IPS-18a (cell line): ENCODE measurements around the gene RHOBTB1.
A peak's percentile ranks its signal among the peaks of the same experiment; 100 is the strongest.

Experiments
- H3K27ac ChIP-seq: one replicate; pipeline ENCODE4 v1.5.1; 2013; ENCODE audit warnings: low read length
- H3K27me3 ChIP-seq: one replicate; pipeline ENCODE4 v1.6.1; 2013; ENCODE audit warnings: mild to moderate bottlenecking, low read length; ENCODE audit not compliant: control insufficient read depth, insufficient read depth
- H3K36me3 ChIP-seq: one replicate; pipeline ENCODE4 v1.6.1; 2013; ENCODE audit warnings: low read depth, low read length; ENCODE audit not compliant: control insufficient read depth
- H3K4me1 ChIP-seq: one replicate; pipeline ENCODE4 v1.6.1; 2013; ENCODE audit warnings: low read depth, low read length; ENCODE audit not compliant: control insufficient read depth
- H3K4me3 ChIP-seq: one replicate; pipeline ENCODE4 v1.5.1; 2013; ENCODE audit warnings: low read length
- H3K9ac ChIP-seq: one replicate; pipeline ENCODE4 v1.6.1; 2013; ENCODE audit warnings: mild to moderate bottlenecking, low read length, moderate library complexity
- H3K9me3 ChIP-seq: one replicate; pipeline ENCODE4 v1.6.1; 2013; ENCODE audit warnings: low read depth, low read length; ENCODE audit not compliant: control insufficient read depth

RHOBTB1 gene

GRCh38 chr10:60944058-60944909 lies at the start of gene RHOBTB1:
TSS of gene RHOBTB1 (minus strand) at chr10:60944185. CDS start at chr10:60911542, 32,643 bp downstream.
- Histone ChIP-seq H3K4me1 (peaks cover 10% of the 10 kb centered on the region), H3K27me3 (peaks cover 16% of the 10 kb centered on the region), H3K27ac (peak within 1 kb of the TSS; percentile 83), H3K36me3 (no peaks in the 10 kb centered on the region), H3K9me3 (no peaks in the 10 kb centered on the region), H3K9ac (peak within 1 kb of the TSS; percentile 95), H3K4me3 (peak within 1 kb of the TSS; percentile 77)

DNA sequence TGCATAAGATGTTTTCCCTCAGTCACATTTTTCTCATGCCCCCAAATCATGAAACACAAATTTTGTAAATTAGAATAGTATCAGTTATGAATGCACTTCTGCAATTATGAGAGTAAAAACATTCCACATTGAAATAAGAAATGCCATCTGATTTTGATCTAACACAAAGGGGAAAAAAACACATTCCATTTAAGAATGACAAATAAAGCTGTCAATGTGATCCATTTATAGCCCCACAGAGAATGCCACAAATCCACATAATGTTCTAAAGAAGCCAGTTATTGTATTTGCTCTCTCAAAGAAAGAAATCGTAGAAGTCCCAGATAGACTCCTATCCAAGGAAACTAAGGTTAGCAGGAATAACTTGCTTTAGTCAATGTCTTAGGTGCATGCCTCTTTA lies 48.7 kb upstream of the RHOBTB1 start:
- Histone ChIP-seq H3K9me3 (no peaks in the 10 kb centered on the region), H3K27me3 (no peaks in the 10 kb centered on the region), H3K36me3 (no peaks in the 10 kb centered on the region), H3K4me3 (no peak overlapping the region), H3K9ac (no peak overlapping the region), H3K27ac (no peak overlapping the region), H3K4me1 (no peaks in the 10 kb centered on the region)

GRCh38 chr10:60990663-60991062 lies 46.7 kb upstream of the RHOBTB1 start:
- Histone ChIP-seq H3K9me3 (no peaks in the 10 kb centered on the region), H3K27me3 (no peaks in the 10 kb centered on the region), H3K36me3 (no peaks in the 10 kb centered on the region), H3K4me1 (no peaks in the 10 kb centered on the region), H3K4me3 (no peak overlapping the region), H3K27ac (no peak overlapping the region), H3K9ac (no peak overlapping the region)

DNA sequence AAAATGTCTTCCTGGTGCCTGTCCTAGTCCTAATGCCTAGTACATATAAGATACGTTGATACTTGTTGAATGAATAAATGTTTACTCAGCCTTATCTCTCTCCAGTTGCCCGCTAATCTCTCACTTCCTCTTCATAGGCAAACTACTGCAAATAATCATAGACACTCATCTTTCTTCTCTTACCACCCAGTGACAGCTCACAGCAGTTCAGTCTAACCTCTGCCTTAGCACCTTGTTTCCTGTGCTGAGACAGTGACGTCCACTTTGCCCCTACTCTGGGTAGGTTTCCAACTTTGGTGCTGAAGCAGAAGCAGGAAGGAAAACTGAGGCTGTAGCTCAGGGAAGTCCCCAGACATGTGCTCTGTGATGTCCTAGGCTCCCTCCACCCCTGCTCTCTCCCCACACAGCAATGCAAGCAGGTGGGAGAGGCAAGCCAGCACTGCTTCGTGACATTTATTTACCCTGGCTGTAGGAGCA lies 45.5 kb upstream of the RHOBTB1 start:
- Histone ChIP-seq H3K27me3 (no peaks in the 10 kb centered on the region), H3K9me3 (no peaks in the 10 kb centered on the region), H3K4me1 (no peaks in the 10 kb centered on the region), H3K9ac (no peak overlapping the region), H3K27ac (no peak overlapping the region), H3K4me3 (no peak overlapping the region), H3K36me3 (no peaks in the 10 kb centered on the region)

- Histone ChIP-seq H3K4me3 (no peak overlapping the region), H3K9ac (no peak overlapping the region), H3K4me1 (no peaks in the 10 kb centered on the region), H3K36me3 (no peaks in the 10 kb centered on the region), H3K27ac (no peak overlapping the region), H3K9me3 (no peaks in the 10 kb centered on the region), H3K27me3 (no peaks in the 10 kb centered on the region)
These were observed 42.8 kb upstream of the RHOBTB1 start for GRCh38 chr10:60986791-60987190.

- H3K27ac ChIP-seq: no peak overlapping the region
- no peak overlapping the region for H3K9ac ChIP-seq
- H3K27me3 ChIP-seq: no peaks in the 10 kb centered on the region
- no peaks in the 10 kb centered on the region for H3K36me3 ChIP-seq
- H3K4me1 ChIP-seq: no peaks in the 10 kb centered on the region
- H3K4me3 ChIP-seq: no peak overlapping the region
- no peaks in the 10 kb centered on the region for H3K9me3 ChIP-seq
These were observed 42.0 kb upstream of the RHOBTB1 start for GRCh38 chr10:60985951-60986350.

- Histone ChIP-seq H3K4me3 (no peak overlapping the region), H3K36me3 (no peaks in the 10 kb centered on the region), H3K9me3 (no peaks in the 10 kb centered on the region), H3K27ac (no peak overlapping the region), H3K9ac (no peak overlapping the region), H3K4me1 (no peaks in the 10 kb centered on the region), H3K27me3 (no peaks in the 10 kb centered on the region)
These were observed 37.0 kb upstream of the RHOBTB1 start for GRCh38 chr10:60980997-60981396.

GRCh38 chr10:60979667-60980104 lies 35.7 kb upstream of the RHOBTB1 start:
- H3K4me1 ChIP-seq: no peaks in the 10 kb centered on the region

DNA sequence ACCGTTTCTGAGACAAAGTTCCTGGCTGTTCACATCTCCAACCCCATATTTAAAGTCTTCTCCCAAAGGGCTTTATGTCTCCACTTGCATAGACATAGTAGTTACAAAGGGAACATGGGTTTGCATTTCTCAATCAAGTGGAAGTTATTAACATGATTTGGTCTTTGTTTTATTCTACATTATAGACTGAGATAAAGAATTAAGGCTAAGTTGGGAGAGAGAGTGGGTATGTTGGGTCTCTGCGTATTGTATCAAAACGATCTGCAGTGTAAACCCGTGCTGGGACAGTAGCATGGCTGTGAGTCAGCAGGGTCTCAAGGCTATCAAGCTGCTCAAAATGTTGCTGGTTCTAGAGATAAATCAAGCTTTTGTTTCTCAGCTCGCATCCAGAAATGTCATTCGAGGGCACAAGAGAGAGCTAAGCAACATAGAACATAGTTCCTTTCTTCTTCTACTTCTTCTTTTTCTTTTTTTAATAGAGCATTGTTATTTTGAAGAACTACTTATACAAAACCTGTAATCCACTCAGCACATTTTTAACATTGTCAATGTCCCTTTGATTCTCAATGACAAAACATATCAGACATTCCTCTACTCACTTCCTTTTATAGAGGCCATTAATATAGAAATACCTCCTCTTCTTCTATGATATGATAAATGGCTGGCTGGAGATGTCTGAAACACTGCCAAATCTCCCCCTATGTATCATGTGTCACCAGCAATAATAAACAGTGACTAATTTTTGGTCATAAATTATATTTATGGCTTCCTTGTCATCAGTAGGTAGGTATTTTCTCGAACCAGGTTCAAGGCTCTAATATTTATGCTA lies 34.5 kb upstream of the RHOBTB1 start:
- H3K36me3 ChIP-seq: no peaks in the 10 kb centered on the region
- H3K27ac ChIP-seq: no peak overlapping the region
- no peaks in the 10 kb centered on the region for H3K9me3 ChIP-seq

More at GRCh38 chr10:60979667-60980104, 35.7 kb upstream of the RHOBTB1 start:
- H3K27me3 ChIP-seq: no peaks in the 10 kb centered on the region
- no peak overlapping the region for H3K4me3 ChIP-seq
- H3K9ac ChIP-seq: no peak overlapping the region
- no peak overlapping the region for H3K27ac ChIP-seq
- H3K9me3 ChIP-seq: no peaks in the 10 kb centered on the region
- no peaks in the 10 kb centered on the region for H3K36me3 ChIP-seq

GRCh38 chr10:60977161-60978122 lies 33.5 kb upstream of the RHOBTB1 start:
- no peaks in the 10 kb centered on the region for H3K27me3 ChIP-seq
- no peak overlapping the region for H3K9ac ChIP-seq
- H3K36me3 ChIP-seq: no peaks in the 10 kb centered on the region
- no peak overlapping the region for H3K27ac ChIP-seq
- H3K4me3 ChIP-seq: no peak overlapping the region
- no peaks in the 10 kb centered on the region for H3K4me1 ChIP-seq
- H3K9me3 ChIP-seq: no peaks in the 10 kb centered on the region

More for the DNA sequence above, 34.5 kb upstream of the RHOBTB1 start:
- Histone ChIP-seq H3K4me3 (no peak overlapping the region), H3K27me3 (no peaks in the 10 kb centered on the region), H3K9ac (no peak overlapping the region), H3K4me1 (no peaks in the 10 kb centered on the region)

DNA sequence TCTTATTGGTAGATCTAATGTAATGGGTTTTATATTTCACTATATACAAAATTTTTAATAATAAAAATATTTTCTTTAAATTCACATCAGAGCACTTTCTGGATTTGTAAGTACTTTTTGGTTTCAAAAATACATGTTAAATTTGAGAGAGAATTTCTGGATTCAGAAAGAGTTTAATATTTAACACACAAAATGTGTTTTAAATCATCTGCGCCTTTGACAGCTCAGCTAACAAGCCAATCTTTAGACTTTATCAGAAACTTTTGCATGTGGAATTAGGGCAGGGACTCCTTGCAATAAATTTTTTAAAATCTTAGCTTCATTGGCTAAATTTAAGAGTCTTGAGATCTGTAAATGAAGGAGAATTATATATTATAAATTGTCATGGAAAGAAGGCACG lies 32.7 kb upstream of the RHOBTB1 start:
- no peaks in the 10 kb centered on the region for H3K9me3 ChIP-seq
- H3K27me3 ChIP-seq: no peaks in the 10 kb centered on the region
- no peaks in the 10 kb centered on the region for H3K36me3 ChIP-seq
- H3K4me1 ChIP-seq: no peaks in the 10 kb centered on the region
- no peak overlapping the region for H3K4me3 ChIP-seq
- no peak overlapping the region for H3K9ac ChIP-seq
- H3K27ac ChIP-seq: no peak overlapping the region
